GM12891 (cell line): ENCODE measurements around the gene WTIP.

Source experiments
- POLR2A ChIP-seq: IDR thresholded peaks from 2 replicates; pipeline ENCODE4 v1.6.1; 2011; ENCODE audit warnings: low read depth, low read length, control low read depth
- POU2F2 ChIP-seq: IDR thresholded peaks from 2 replicates; pipeline ENCODE4 v1.6.1; 2011; ENCODE audit warnings: low read depth, mild to moderate bottlenecking, control low read depth, low read length, moderate library complexity
- SPI1 ChIP-seq: IDR thresholded peaks from 2 replicates; pipeline ENCODE4 v1.6.1; 2011; ENCODE audit warnings: low read depth, low read length, control low read depth
- TAF1 ChIP-seq: IDR thresholded peaks from 2 replicates; pipeline ENCODE4 v1.6.1; 2011; ENCODE audit warnings: low read depth, low read length, control low read depth

- TF ChIP-seq POLR2A (no peak), TAF1 (no peak), SPI1 (no peak), POU2F2 (no peak)
Observed at GRCh38 chr19:34507414-34508067, 26.0 kb downstream of the WTIP start.
